DOHH2 (cell line): ENCODE measurements around the gene NEDD4L.

Source experiments
- H3F3A ChIP-seq: fragments of 200-600 bp; sonication (generic), shearing (Covaris generic); 2 replicates; pipeline ENCODE4 v1.6.0; 2016; ENCODE audit warnings: antibody characterized with exemption, mild to moderate bottlenecking; ENCODE audit not compliant: control insufficient read depth, insufficient read depth
- H3K27ac ChIP-seq: fragments of 200-600 bp; sonication (generic); 2 replicates; pipeline ENCODE4 v1.5.1; 2014; ENCODE audit warnings: low read depth, mild to moderate bottlenecking, low read length, moderate library complexity
- H3K27me3 ChIP-seq: fragments of 200-600 bp; sonication (generic); 2 replicates; pipeline ENCODE4 v1.6.1; 2014; ENCODE audit warnings: mild to moderate bottlenecking, low read length, mixed read lengths; ENCODE audit not compliant: control insufficient read depth
- H3K36me3 ChIP-seq: fragments of 200-600 bp; sonication (generic); 2 replicates; pipeline ENCODE4 v1.6.1; 2014; ENCODE audit warnings: mild to moderate bottlenecking, low read length, moderate library complexity, mixed read lengths; ENCODE audit not compliant: control insufficient read depth
- H3K4me1 ChIP-seq: fragments of 200-600 bp; sonication (generic); 2 replicates; pipeline ENCODE4 v1.6.1; 2014; ENCODE audit warnings: mild to moderate bottlenecking, low read length, mixed read lengths; ENCODE audit not compliant: control insufficient read depth
- H3K4me2 ChIP-seq: fragments of 200-600 bp; sonication (generic); 2 replicates; pipeline ENCODE4 v1.6.0; 2014; ENCODE audit warnings: mild to moderate bottlenecking, low read length, moderate library complexity
- H3K4me3 ChIP-seq: fragments of 200-600 bp; sonication (generic); 2 replicates; pipeline ENCODE4 v1.5.1; 2014; ENCODE audit warnings: mild to moderate bottlenecking, low read length, mixed read lengths
- H3K79me2 ChIP-seq: fragments of 200-600 bp; sonication (generic); 2 replicates; pipeline ENCODE4 v1.6.1; 2014; ENCODE audit warnings: mild to moderate bottlenecking, low read length, mixed read lengths; ENCODE audit not compliant: control insufficient read depth
- H3K9me2 ChIP-seq: fragments of 200-600 bp; sonication (generic); replicated peaks from 2 replicates; pipeline ENCODE4 v1.6.1; 2014; ENCODE audit warnings: mild to moderate bottlenecking, low read length, mixed read lengths; ENCODE audit not compliant: control insufficient read depth
- H3K9me3 ChIP-seq: fragments of 200-600 bp; sonication (generic); 2 replicates; pipeline ENCODE4 v1.6.1; 2014; ENCODE audit warnings: antibody characterized with exemption, low read length, mixed read lengths; ENCODE audit not compliant: control insufficient read depth, insufficient read depth
- H4K20me1 ChIP-seq: fragments of 200-600 bp; sonication (generic); 2 replicates; pipeline ENCODE4 v1.6.0; 2014; ENCODE audit warnings: low read depth, mild to moderate bottlenecking, antibody characterized with exemption, low read length, moderate library complexity; ENCODE audit not compliant: control insufficient read depth, insufficient read depth
- CTCF ChIP-seq: fragments of 200-600 bp; sonication (generic); IDR thresholded peaks from one replicate; pipeline ENCODE4 v1.5.1; 2014; ENCODE audit warnings: antibody characterized with exemption, mild to moderate bottlenecking, low read depth, low read length; ENCODE audit not compliant: poor library complexity, severe bottlenecking
- EZH2phosphoT487 ChIP-seq: fragments of 200-600 bp; sonication (generic); IDR thresholded peaks from 2 replicates; pipeline ENCODE4 v1.6.1; 2017; ENCODE audit warnings: borderline replicate concordance, mild to moderate bottlenecking, antibody characterized with exemption, low read length, moderate library complexity, mixed read lengths

Gene NEDD4L

DNA sequence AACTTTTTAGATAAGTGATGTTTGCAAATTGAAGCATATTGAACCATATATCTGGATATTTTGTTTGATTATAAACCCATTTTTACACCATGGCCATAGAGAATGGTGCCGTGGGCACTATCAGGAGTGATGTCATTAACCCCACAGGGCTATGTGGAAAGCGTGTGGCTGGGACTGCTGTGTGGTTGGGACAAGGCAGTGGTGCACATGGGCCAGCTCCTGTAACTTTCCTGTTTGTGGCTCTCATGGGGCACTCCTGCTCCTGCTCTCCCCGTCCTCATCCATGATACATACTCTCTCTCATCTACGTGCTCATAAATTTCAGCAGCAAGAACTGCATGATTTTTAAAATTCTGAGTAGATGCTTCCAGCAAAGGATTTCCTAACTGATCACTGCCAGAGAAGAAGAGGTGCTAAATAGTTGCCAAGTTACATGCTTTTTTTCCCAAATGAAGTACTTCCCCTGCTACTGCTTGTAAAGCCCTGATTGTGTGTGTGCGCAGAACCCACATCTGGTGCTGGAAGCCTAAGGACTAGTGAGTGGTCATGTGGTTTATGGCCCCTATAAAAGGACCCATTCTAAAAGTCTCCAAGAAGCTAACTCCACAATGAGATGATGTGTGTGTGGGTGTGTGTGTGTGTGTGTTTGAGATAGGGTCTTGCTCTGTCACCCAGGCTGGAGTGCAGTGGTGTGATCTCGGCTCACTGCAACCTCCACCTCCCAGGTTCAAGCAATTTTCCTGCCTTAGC, 240.8 kb downstream of the NEDD4L start:
- Histone ChIP-seq H3K27me3 (no peaks in the 10 kb centered on the region), H3K79me2 (peaks cover 46% of the 10 kb centered on the region), H3K4me1 (peaks cover 51% of the 10 kb centered on the region), H3K9me3 (no peaks in the 10 kb centered on the region), H3K9me2 (no peaks in the 10 kb centered on the region), H3F3A (peaks cover 27% of the 10 kb centered on the region), H3K36me3 (no peaks in the 10 kb centered on the region), H3K4me3 (no peak overlapping the region), H4K20me1 (no peaks in the 10 kb centered on the region), H3K27ac (no peak overlapping the region), H3K4me2 (no peak overlapping the region)
- TF ChIP-seq CTCF (no peak), EZH2phosphoT487 (no peak)

DNA sequence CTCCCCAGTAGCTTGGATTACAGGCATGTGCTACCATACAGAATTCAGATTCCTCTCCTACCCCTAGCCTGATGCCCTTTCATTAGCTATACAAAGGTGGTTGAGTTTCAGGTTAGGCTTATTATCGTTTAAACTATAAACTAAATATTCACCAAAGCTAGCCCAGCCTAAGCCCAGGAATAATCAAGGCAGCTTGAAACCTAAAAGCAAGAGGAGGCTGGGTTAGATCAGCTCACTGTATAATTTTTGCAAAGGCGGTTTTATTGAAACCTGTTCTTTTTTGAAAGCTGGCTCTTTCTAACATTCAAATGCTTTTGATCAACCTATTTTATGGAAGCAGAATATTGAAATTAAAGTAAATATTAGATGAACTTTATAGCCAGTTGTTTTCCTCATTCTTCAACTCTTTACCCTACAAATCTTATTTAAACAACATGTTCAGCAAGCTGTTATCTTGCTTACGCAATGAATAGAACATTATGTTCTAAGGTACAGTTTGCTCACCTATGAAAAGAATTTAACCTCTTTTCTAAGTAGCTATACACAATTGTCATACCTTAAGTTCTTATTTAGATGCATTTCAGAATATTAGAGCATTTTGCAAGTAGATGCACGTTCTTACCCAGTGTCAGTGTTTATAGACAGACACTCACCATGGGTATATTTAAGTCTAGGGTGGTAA, 241.6 kb downstream of the NEDD4L start:
- H3K4me2 ChIP-seq: no peak overlapping the region
- H3K4me1 ChIP-seq: peaks cover 58% of the 10 kb centered on the region
- no peaks in the 10 kb centered on the region for H3K9me3 ChIP-seq
- no peak for TF ChIP-seq CTCF
- TF ChIP-seq EZH2phosphoT487: no peak
- H3K4me3 ChIP-seq: no peak overlapping the region
- H3F3A ChIP-seq: peaks cover 29% of the 10 kb centered on the region
- no peak overlapping the region for H3K27ac ChIP-seq
- H3K36me3 ChIP-seq: peaks cover 5% of the 10 kb centered on the region
- H3K9me2 ChIP-seq: no peaks in the 10 kb centered on the region
- H4K20me1 ChIP-seq: no peaks in the 10 kb centered on the region
- H3K79me2 ChIP-seq: peaks cover 53% of the 10 kb centered on the region
- no peaks in the 10 kb centered on the region for H3K27me3 ChIP-seq

DNA sequence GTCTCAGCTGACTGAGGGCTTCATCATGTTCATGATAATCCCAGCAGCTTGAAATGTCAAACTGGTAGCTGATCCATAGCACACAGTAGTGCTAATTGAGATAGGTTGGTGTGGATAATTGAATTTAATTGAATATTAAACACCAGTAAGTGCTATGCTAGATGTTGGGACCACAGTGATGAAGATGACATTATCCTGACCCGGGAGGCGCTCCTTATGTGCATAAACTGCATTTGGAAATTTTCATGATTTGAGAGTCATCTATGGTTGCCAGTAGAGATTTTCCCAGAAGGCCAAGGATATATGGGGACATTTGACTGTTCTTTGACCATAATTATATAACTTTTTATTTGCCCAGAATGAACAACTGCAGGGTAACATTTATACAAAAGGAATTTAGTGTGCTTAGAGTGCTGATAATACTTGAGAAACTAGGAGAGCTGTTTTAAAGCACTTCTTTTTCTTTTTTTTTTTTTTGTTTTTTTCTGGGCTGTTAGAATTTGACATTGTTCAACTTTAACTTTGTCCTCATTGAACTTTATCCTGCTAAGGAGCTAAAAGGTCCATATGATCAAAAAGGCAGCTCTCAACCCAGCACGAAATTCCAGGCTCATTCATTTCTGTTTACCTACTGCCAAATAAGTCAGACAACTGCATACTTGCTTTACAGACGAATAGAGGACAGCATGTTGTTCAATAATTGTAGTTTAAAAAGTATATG, 242.8 kb downstream of the NEDD4L start:
- H3K9me2 ChIP-seq: no peaks in the 10 kb centered on the region
- H3K27me3 ChIP-seq: no peaks in the 10 kb centered on the region
- H4K20me1 ChIP-seq: no peaks in the 10 kb centered on the region
- peaks cover 9% of the 10 kb centered on the region for H3K36me3 ChIP-seq
- H3K4me2 ChIP-seq: peak overlapping the region; percentile 97
- peaks cover 29% of the 10 kb centered on the region for H3F3A ChIP-seq
- peaks cover 60% of the 10 kb centered on the region for H3K79me2 ChIP-seq
- peaks cover 70% of the 10 kb centered on the region for H3K4me1 ChIP-seq
- peak overlapping the region; percentile 73 for H3K4me3 ChIP-seq
- TF ChIP-seq EZH2phosphoT487: no peak
- no peak for TF ChIP-seq CTCF
- no peaks in the 10 kb centered on the region for H3K9me3 ChIP-seq
- peak overlapping the region; percentile 90 for H3K27ac ChIP-seq
